NCI-H2107 treated with DMSO at 0.1 percent for 48 hours (cell line): ENCODE measurements around the gene IFT80.
"Not testable (repeated sequence)": the region's sequence is repeated elsewhere in the genome, so short reads cannot be mapped to it uniquely, and the experiment has no call there.

Experiments used
- DNase-seq: peaks from one replicate; lab custom pipeline; 2025; ENCODE audit not compliant: unreplicated experiment; lab: John Stamatoyannopoulos, UW

The IFT80 gene

GRCh38 chr3:160369784-160370183 lies 29.2 kb downstream of the IFT80 start:
- no peak for DNase-seq

DNA sequence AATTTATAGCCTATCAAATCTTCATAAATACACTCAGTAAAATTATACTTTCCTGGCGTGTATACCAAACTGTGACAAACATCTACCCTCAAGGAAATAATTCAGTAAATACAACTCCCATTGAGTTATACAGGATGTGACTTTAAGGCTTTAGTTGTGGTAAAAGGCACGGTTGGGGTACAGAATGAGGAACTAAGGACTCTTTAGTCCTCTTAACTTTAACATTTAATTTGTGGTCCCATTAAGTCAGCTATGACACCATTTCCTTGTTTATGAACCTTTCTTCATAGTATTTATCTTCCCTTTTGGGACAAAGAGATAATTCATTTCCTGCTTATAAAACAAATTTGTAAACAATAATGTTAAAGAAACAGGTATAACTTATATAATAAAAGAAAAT lies 30.2 kb downstream of the IFT80 start:
- no peak for DNase-seq

DNA sequence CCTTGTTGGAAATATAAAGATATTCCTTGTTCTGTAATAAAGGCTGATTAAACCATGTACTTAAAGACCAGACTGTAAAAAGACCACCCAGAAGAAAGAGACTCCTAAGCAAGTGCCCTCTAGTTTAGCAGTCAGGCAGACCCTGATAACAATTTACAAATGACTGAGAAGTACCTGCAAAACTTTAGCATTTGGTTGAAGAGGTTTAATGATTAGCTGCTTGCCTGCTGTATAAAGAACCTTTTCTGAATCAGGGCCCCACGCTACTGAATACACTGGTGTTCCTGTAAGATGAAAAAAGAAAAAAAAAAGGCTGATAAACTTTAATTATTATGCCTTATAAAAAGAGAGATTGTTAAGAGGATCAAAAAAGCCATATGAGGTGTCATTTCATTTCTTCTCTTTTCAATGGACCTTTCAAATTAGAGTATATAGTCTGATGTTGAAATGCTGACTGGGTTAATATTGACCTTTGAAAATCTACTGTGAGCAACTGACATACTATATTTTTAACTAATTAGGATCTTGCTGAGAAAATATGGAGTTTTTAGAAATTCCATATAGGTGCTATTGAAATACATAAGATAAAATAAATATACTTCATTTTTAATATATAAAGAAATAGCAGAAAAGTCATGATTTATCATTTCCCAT lies 33.0 kb downstream of the IFT80 start:
- no peak for DNase-seq

- DNase-seq: not testable (repeated sequence)
These were observed 36.1 kb downstream of the IFT80 start for GRCh38 chr3:160362896-160363295.

DNA sequence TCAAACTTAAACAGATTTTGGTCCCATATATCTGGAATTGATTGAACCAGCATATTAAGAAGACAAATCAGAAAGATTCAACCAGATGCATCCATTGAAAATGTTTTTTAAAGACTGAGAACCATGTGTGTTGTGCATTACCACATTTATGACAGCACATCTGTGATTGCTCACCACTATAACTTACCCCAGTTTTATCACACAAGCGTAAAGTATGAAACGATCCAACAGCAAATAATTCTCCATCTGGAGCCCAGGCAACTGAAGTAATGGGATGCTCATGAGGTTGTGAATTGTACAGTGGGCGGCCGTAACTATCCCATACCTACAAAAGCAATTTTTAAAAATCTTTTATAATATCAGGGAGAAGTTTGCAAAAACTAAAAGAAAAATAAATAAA lies 43.2 kb downstream of the IFT80 start:
- no peak for DNase-seq

DNA sequence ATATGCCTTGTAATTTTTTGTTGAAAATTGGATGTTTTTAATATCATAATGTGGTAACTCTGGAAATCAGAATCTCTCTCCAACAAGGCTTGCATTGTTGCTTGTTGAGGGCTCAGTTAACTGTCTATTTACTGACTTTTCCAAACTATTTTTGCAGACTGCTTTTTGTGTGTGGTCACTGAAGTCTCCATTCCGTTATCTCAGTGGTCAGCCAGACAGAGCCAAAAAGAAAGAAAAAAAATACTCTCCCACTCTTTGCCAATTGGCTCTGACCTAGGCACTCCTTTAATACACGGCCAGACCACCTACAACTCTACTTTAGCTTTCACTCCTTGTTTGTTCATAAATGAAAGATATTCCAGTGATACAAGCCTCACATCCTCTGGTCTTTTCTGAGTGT lies 52.5 kb downstream of the IFT80 start:
- no peak for DNase-seq

DNA sequence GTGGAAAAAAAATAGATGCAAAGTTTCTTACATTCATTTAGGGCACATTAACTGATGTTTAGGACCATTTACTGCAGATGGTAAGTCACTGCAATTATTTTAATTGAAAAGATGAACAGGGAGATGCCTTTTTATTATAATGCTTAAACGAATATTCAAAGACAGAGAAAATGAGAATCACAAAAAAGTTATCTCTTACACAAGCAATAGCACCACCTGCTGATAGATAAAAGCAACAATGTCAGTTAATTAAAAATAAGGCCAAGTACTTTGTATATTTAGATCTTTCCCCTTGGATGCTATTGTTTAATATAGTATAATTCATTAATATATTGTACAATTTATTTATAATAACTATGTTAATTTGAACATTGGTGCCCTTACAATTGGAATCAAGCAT lies 55.9 kb downstream of the IFT80 start:
- peak; percentile 74 for DNase-seq

GRCh38 chr3:160340351-160340750 lies 58.7 kb downstream of the IFT80 start:
- no peak for DNase-seq

DNA sequence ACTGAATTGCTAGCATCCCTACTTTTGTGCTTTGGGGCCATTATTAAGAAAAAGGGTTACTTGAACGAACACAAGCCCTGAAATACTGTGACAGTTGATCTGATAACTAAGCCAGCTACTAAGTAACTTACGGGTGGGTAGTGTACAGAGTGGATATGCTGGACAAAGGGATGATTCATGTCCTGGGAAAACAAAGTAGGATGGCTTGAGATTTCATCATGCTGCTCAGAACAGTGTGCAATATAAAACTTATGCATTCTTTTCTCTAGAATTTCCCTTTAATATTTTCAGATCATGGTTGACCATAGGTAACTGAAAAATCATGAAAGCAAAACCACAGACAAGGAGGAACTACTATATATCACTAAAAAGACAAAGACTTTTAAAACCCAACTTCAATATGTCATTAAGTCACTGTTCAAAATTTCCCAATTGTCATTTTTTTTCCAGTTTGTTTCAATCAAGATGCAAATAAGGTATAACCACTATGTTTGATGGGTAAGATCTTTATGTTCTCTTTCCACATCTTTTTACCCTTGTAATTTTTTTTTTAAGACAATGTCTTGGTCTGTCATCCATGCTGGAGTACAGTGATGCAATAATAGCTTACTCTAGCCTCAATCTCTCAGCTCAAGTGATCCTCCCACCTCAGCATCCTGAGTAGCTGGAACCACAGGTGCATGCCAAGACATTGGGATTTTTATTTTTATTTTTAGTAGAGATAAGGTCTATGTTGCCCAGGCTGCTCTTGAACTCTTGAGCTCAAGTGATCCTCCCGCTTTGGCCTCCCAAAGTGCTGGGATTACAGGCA lies 67.7 kb downstream of the IFT80 start:
- DNase-seq: no peak

DNA sequence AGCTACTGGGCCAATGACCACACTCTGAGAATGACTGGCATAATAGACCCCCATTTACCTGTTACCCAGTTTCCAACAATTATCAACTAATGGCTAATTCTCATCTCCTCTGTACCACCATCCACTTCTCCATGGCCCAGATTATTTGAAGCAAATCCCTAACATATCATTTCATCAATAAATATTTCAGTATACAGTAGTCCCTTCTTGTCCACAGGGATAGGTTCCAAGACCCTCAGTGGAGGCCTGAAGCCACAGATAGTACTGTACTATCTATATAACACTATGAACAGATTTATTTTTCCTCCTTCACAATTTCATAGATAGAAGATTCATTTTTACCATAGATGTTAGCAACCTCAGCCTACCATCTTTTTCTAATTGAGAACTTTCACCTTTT lies 68.3 kb downstream of the IFT80 start:
- DNase-seq: no peak

DNA sequence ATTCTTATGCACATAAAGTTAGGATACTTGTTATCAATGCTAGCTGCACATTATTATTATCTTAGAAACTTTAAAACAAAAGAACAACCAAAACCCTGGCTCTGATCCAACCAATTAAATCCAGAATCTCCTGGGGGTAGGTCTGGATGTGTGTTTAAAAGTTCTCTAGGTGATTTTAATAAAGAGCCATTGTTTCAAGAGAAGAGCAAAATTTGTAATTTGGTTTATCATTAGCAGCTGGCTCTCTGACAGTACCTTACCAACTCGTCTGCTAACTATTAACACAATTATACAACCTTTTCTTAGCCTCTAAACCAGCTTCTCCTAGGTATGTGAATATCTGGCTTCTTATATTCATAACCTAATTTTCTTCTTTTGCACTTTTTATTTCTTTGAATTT lies 68.9 kb downstream of the IFT80 start:
- DNase-seq: no peak

DNA sequence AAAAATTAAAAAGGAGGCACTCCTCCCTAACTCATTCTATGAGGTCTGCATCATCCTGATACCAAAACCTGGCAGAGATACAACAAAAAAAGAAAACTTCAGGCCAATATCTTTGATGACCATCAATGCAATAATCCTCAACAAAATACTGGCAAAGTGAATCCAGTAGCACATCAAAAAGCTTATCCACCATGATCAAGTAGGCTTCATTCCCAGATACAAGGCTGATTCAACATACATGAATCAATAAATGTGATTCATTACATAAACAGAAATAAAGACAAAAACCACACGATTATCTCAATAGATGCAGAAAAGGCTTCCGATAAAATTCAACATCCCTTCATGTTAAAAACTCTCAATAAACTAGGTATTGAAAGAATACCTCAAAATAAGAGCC lies 72.7 kb downstream of the IFT80 start:
- DNase-seq: not testable (repeated sequence)

DNA sequence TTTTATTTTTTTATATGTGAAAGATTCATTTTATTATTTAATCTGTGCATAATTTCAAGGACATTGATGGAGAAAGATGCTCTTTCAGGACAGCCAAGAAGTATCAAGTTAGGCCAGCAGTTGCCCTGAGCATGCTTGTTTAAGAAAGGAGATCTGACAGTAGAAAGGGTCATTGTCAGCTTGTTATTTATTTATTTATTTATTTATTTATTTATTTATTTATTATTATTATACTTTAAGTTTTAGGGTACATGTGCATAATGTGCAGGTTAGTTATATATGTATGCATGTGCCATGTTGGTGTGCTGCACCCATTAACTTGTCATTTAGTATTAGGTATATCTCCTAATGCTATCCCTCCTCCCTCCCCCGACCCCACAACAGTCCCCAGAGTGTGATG lies 77.2 kb downstream of the IFT80 start:
- not testable (repeated sequence) for DNase-seq

GRCh38 chr3:160319322-160319721 lies 79.7 kb downstream of the IFT80 start:
- DNase-seq: no peak

DNA sequence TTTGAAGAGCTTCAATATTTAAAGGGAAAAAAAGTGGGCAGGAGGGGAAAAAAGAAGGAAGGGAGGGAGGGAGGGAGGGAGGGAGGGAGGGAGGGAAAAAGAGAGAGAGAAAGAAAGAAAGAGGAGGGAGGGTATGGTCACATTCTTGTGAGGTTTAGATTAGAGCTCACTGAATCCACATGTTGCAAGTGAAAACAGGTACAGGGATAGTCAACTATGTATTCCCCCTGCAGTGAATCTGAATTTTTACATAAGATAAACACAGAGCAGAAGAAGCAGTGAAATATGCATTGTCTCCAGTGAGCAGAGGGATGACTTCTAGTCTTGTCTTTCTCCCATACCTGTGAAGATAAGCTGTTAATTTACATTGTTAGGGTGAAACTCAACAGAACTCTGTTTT lies 84.0 kb downstream of the IFT80 start:
- DNase-seq: no peak

- DNase-seq: no peak
These were observed 86.9 kb downstream of the IFT80 start for GRCh38 chr3:160312014-160312624.

GRCh38 chr3:160302806-160303205 lies 96.2 kb downstream of the IFT80 start:
- DNase-seq: no peak

GRCh38 chr3:160296591-160296990 lies 102.4 kb downstream of the IFT80 start:
- no peak for DNase-seq

DNA sequence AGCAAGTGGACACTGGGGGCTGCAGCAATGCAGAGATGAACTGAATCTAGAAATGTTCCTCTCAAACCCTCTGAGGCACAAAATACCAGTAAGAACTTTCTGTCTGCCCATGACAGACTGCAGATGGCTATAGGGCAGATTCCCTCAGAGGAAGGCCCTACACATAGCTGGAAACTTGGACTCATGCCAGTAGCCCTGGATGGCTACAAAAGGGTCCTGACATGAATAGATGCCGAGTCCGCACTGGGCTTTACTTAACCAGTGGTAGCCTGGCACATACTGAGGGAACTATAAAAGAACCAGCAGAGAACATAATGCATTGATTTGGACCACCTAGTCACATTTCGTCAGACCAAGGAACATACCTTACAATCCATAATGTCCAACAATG lies 107.1 kb downstream of the IFT80 start:
- no peak for DNase-seq

DNA sequence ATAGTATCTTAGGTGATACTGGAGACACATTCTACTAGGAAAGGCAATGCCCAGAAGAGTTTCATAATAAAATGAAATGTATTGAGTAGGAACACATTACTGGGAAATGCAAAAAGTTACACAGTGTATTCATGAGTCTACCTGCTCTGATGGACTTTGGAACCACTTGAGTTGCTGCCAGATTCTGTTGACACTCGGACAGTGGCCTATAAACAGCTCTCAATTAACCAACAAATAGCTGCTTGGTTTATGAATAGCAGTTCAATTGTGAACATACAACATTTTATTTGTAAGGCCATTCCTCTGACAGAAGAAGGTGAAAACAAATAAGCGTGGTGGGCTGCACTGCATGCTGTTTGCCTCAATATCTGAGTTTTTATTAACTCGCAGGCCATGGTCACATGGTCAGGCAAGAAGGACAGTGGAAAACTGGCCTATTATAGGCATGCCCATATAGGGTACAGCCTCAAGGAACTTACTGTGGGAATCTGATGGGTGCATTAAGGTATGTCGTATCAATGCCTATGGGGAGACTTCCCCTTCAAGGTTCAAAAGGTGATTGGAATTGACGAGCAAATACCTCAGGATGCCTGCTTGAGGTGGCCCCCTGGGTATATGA lies 107.6 kb downstream of the IFT80 start:
- no peak for DNase-seq

GRCh38 chr3:160287666-160288065 lies 111.4 kb downstream of the IFT80 start:
- no peak for DNase-seq

GRCh38 chr3:160286231-160286630 lies 112.8 kb downstream of the IFT80 start:
- DNase-seq: no peak
